GM21619 (cell line): ENCODE results near the gene COG5.
"Not testable (repeated sequence)": the region's sequence is repeated elsewhere in the genome, so short reads cannot be mapped to it uniquely, and the experiment has no call there.

ENCODE experiments used
- ATAC-seq: cut with Tn5 transposase; IDR thresholded peaks from one replicate; pipeline ENCODE4 v1.9.1; 2021; ENCODE audit not compliant: unreplicated experiment

The COG5 gene

DNA sequence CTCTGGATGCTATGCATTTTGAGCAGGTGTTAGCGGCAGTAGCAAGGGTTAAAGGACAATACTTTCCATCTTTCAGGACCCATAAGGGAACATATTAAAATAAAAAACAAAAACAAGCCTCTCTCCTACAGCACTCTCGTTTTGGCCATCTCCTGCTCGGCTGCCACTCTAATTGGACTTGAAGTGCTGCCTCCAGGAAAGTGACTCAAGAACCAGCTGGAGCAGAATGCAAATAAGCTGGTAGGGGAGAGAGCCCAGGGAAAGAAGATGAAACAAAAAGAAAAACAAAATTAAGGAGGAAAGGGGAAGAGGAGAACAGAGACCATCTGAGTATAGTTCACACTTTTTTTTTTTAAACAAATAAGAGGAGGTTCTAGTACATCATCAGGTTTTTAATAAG is 329.3 kb downstream of the COG5 start:
- ATAC-seq: no peak

DNA sequence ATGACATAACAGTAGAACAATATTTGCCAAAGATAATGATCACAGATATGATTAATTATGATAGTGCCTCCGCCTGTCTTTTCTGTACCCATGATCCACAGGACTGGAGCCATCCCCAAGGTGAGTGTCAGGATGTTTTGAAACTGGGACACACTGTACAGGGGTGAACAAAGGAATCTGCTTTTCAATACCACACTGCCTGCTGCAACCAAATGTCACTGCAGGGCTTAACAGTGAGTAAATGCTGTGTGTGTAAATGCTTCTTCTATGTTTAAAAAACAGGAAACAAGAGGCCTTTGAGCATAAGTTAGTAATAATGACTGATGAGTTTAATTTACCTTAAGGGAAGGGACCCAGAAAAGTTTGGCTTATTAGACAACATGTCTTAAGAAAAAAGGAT is 329.7 kb downstream of the COG5 start:
- no peak for ATAC-seq

DNA sequence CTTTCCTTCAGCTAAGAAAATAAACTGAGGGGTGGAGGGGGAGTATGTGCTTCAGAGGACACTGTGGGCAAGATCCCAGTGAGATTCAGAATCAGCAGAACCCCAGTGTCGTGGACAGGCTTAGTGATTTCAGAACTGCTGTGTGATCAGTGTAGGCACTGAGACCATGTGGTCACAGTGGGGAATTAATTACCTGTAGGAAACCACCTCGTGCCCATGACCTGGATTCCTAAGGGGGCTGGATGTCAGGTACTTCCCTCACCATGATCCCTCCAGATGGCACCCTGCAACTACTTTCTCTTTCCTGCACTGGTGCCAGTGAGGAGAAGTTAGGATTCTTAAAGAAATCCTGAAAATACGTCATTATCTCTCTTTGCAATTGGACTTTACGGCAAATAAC is 330.5 kb downstream of the COG5 start:
- no peak for ATAC-seq

DNA sequence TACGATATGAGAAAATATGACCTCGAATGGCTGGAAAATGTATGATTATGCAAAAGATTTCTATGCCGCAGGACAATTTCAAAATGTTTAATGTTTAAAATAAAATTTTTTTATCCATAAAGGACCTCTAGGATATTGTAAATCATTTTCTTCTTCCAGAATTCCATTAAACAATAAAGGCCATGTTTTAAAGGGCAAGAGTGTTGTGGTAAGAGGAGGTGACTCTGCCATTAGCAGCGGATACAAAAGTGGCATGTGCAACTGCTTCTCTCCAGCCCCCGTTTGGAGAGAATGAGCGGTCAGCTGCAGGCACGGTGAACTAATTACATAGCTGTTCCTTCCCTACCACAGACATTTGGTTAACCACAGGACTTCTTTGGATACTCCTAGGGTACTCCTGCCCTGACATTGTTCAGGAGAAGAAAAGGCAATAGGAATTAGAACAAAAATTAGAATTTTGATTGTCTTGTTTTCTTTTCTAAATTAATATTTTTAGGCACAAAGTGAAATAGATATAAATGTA is 331.1 kb downstream of the COG5 start:
- no peak for ATAC-seq

DNA sequence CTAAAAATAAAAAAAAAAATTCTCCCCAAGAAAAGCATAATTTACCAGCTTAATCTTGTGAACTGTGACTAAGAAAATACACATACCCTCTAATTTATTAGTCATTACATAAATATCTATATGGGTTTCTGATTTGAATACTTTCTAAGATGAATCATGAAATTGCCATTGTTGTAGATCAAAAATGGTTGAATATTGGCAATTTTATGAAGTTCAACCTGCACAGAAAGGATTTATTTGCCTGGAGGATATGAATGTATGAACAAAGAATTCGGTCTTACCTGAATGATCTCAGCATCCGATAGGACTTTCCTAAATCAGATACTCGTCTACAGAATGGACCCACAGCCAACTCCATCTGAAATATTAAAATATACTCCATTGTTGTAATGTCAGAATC is 333.4 kb downstream of the COG5 start:
- ATAC-seq: no peak

DNA sequence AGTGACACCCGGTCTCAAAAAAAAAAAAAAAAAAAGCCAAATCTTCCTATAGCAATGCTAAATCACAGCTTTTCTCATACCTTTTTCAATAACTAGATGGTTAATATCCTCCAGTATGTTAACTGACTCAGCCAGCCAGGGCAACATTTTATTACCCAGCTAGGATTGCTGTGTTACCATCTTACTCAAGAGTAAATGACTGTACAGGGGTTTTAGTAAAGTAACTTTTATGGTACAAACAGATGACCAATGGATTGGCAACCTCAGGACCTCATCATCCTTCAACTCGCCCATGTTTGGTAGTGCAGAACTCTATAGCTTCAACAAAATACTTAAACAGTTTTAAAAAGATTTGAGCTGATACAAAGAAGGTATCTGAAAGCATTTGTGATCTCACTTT is 335.4 kb downstream of the COG5 start:
- ATAC-seq: no peak

DNA sequence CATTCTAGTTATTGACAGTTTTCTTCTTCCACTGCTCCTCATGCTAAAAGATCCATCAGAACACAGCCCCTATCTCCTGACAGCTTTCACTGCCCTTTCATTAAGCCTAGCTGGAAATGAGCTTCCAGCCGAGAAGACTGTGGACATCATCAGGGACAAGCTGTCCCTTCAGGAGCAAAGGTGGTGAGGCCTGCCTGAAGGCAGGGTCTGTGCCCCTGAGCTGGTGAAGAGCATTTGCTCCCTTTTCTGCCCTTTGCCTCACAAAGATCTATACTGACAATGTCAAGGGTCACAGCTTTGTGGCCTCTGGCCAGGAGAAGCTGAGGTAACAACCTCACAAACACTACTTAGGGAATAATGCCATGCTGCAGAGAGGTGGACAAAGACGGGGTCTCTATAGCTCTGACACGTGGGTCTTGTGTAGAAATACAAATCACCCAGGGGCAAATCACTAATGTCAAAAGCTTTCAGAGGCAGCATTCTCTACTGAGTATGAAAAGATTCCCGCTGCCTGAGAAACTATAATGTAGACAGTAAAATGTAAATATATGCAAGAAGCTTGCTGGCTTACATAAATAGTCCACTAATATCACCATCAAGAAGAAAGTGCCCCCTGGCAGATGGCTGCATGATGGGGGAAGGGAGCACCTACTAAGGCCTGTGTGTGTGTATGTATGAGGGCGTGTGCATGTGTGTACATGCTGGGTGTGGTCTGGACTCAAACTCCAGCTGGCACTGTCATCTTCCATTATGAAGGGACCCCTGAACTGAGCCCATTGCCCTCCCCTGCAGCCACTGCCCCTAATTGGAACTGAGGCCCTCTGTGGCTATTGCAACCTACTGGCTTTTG is 339.1 kb downstream of the COG5 start:
- no peak for ATAC-seq

DNA sequence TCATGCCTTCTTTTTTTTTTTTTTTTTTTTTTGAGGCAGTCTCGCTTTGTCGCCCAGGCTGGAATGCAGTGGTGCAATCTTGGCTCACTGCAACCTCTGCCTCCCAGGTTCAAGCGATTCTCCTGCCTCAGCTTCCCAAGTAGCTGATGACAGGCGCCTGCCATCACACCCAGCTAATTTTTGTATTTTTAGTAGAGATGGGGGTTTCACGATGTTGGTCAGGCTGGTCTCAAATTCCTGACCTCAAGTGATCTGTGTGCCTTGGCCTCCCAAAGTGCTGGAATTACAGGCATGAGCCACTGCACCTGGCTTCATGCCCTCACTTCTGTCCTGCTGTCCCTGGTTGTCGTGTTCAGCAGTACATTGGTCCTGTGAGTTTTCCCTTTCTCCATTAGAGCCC is 342.9 kb downstream of the COG5 start:
- not testable (repeated sequence) for ATAC-seq

DNA sequence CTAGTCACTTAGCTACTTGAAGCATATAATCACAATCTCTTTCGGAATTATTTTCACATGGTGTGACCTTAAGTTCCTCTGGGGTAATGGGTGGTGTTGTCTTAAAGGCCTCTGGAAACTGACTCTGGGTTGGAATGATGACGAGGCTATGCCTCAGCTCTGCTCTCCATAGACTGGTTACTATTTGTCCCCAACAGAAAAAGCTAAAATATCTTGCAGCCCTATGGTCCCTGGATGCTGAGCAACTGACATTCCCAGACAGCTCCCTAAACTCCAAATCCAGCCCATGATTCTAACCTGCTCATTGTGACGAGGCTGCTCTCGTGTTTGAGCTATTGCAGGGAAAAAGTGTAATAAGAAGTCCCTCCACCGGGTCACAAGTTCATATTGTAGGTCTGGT is 343.4 kb downstream of the COG5 start:
- no peak for ATAC-seq

DNA sequence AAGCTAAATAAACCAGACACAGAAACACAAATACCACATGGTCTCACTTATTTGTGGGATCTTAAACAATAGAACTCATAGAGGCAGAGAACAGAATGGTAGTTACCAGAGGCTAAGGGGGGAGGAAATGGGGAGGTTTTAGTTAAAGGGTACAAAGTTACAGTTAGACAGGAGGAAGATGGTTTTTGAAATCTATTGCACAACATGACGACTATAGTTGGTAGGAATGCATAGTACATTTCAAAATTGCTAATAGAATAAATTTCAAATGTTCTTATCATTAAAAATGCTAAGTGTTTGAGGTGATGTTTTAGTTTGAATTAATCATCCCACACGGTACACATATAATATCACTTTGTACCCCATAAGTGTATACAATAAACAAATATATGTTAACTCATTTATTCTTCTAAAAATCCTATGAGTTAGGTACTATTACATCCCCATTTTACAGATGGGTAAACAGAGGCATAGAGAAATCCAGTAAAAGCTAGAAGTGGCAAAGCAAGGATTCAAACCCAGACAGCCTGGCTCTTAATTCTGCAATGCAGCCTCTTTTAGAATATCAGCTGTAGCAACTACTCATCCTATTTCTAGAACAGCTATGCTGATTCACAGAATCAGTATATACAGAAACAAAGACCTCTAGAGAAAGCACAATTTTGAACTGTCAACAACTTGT is 344.0 kb downstream of the COG5 start:
- ATAC-seq: no peak

DNA sequence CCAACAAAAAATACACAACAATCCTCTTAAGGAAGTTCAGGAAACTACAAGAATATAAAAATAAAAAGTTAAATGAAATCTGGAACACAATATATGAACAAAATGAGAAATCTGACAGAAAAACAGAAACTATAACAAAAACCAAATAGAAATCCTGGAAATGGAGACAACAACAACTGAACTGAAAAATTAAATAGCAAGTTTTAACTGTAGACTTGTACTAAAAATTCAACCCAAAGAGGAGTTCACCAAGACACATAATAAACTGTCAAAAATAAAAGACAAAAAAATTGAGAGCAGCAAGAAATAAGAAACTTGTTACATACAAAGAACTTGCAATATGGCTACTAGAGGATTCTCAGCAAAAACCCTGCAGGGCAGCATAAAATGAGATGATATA is 349.8 kb downstream of the COG5 start:
- ATAC-seq: no peak

DNA sequence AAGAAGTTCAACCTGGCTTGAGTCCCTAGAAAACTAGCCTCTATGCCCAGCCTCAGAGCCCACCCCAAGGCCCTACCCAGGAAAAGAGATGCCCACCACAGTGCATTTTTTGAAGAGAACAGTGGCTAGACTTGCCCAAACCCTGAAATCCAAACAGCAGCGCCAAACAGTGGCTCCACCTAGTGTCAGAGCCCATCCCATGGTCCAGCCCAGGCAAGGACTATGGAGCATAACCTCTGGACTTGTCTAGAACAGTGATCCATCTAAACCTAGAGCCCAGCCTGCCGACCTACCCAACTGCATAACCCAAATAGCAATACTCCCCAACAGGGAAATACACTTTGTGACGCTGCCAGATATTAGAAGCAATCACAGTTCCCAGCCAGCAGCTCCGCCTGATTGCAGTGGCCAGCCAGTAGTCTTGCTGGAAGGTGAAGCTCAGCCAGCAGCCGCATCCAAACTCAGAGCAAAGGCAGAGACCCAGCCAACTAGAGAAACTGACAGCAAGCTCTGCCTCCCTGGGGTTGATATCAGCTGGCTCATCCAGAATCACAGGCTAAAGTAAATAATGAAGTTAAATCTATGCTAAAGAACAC is 350.4 kb downstream of the COG5 start:
- no peak for ATAC-seq

DNA sequence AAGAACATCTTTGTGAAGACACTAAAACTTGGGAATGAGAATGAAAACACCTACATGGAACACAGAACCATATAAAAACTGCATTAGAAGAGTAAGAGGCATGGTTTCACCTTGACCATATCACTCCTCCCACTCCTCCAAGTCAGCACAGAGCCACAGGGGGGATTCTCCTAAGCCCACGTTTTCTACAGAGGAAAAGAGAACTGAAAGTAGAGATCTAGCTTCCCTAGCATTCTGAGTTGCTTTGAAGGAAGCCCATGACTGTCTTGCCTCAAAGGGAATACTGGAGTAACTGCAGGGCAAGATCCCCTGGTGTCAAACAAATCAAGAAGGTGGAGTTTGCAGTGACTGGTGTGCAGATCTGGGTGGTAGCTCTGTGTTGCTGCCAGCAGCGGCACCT is 351.0 kb downstream of the COG5 start:
- no peak for ATAC-seq

DNA sequence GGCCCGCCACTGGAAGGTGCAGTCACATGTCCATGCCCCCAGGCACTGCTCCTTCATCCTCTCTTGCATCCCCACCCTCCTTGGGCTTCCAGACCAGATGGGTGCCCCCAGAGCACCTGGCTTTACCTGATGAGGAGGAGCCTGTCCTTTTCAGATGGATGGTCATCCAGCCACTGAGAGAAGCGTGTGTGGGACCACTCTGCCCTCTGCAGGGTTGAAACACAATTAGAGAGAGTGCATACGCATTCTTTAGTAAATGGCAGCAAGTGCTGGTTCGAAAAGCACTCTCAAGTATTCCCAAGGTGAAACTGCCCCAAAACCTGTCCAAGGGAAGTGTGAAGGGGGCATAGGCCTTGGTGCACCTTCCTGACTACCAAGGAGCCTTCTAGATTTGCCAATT is 353.3 kb downstream of the COG5 start:
- no peak for ATAC-seq

DNA sequence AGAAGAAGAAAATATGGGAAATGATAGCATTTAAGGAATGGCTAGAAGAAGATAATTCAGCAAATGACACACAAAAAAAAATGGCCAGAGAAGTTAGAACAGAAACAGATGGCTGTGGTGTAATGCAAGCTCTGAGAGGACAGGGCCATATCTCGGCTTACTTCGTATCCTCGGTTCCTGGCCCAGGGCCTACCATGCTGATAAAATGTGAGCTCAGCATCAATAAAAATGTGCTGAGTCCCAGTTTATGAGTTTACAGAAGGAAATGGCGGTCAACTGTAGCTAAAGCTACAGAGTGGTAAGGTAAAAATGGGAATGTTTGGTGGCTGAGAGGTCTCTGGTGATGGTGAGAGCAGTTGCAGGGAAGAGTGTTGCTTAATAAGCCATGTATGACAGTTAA is 354.2 kb downstream of the COG5 start:
- no peak for ATAC-seq

DNA sequence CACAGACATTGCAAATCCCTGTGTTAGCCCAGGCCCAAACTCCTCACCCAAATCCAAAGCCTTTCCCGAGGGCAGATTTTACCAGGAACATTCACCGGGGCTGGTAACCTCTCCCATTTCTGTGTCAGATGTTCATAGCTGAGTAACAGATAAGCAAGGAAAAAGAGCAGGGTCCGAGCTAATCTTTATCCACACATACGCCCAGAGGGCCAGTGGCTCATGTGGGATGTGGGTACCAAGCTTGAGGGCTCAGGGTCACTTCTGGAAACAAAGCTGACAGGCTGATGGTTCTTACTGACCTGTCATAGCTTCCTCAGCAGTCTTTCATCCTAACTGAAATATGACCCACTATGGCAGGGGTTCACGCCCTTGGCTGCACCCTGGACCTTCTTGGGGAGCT is 355.2 kb downstream of the COG5 start:
- no peak for ATAC-seq

DNA sequence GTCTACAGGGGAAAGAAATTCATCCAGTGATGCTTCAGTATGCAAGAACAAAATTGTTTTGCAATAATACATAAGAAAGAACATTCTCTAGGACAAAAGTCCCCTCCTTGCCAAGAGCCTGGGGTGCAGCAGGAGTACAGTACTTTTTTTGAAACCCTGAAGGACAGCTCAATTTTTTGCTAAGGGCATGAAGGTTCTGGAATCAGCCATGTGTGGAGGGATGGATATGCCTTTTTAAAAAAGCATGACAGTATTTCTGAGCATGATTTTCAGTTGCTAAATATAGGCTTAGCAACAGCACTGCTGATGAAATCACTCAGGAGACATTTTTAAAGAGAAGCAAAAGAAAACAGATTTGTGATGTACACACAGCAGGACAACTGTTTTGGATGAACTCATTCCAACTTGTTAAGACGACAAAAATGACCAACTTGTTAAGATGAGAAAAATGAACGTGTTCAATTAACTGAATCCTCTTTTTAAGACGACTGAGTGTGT is 355.6 kb downstream of the COG5 start:
- ATAC-seq: no peak

DNA sequence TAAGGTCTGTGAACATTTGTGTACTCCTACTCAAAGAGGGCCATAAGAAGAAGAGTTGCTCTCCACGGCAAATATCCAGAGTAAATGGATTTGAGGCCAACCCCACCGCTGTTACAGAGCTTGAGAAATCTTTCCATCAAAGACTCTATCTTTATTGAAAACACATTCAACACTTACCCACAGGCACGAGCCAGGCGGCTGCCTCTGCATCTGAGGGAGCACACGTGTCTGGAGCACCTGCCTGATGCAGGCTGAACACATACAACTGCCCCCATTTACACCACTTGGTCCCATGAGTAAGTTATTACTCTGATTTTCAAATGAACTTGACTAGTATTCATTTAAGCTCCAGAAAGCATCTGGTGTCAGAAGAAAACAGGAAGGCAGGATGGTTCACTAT is 356.3 kb downstream of the COG5 start:
- ATAC-seq: no peak

DNA sequence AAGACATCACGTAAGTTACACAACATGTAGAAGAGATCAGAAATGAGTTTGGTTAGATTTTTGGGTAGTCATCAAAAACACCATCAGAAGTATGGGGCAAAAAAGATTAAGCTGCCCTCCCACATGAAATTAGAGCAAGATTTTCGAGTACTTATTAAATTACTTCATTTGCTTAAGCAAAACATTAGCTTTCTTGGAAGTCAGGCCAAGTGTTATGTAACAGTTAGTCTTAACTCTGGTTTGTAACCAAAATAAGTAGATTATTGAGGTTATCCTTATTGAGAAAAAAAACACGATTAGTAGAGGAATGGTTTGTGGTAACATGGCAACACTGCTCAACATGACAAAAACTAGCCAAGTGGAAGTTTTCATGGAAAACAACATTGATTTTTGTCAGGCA is 357.0 kb downstream of the COG5 start:
- ATAC-seq: no peak

DNA sequence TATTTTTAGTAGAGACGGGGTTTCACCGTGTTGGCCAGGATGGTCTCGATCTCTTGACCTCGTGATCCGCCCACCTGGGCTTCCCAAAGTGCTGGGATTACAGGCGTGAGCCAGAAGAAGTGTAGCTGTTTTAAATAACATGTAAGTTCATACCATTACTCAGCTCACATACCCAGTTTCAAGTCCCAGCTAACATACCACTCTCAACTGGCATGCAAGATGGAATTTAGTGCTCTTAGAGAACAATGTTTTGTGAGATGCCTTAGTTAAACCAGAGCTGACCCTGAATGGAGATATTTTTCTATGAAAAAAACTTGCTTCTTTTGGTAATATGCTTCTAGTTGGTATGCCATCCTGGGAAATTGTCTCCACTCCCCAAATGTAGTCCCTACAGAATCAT is 357.6 kb downstream of the COG5 start:
- no peak for ATAC-seq

DNA sequence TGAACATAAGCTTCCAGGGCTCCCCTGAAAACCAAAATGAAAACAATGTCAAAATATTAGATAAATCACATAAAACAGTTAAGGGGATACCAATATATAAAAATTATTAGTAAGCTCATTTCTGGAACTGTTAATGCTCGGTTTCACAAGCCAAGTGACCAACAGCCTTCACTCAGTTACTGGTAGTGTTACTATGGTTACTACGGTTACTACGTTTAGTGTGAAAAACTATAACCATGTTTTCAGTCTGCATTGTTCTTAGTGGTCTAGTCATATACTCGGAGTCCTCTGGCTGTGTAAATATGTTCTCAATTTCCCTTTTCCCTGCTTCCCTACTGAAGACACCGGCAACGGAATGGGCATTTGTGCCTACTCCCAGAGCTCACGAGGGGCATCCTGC is 360.1 kb downstream of the COG5 start:
- no peak for ATAC-seq
